Neural cell (in vitro differentiated cells): ENCODE data around the gene IFT81. TPM values are rescaled to one million over a fixed set of nuclear protein-coding genes. Genes with fewer than 3 reads are reported as not detected.
A peak's percentile ranks its signal among the peaks of the same experiment; 100 is the strongest.

Experiments used
- H2AFZ ChIP-seq: fragments of 200-600, 300-800 bp; sonication (generic), shearing (Covaris generic); 2 replicates; pipeline ENCODE4 v1.6.0; 2014; ENCODE audit warnings: low read depth, mild to moderate bottlenecking, antibody characterized with exemption, low read length, moderate library complexity
- H3F3A ChIP-seq: fragments of 200-600 bp; shearing (Covaris generic); 2 replicates; pipeline ENCODE4 v1.6.1; 2016; ENCODE audit warnings: mild to moderate bottlenecking, moderate library complexity, mixed read lengths, antibody characterized with exemption, low read length; ENCODE audit not compliant: insufficient read depth, poor library complexity, severe bottlenecking
- H3K27ac ChIP-seq: fragments of 200-600, 300-800 bp; sonication (generic), shearing (Covaris generic); 2 replicates; pipeline ENCODE4 v1.5.1; 2014; ENCODE audit warnings: mild to moderate bottlenecking, low read length, moderate library complexity
- H3K27me3 ChIP-seq: fragments of 300-800, 200-600 bp; sonication (generic), shearing (Covaris generic); 2 replicates; pipeline ENCODE4 v1.6.0; 2014; ENCODE audit warnings: mild to moderate bottlenecking, low read depth, low read length, moderate library complexity; ENCODE audit not compliant: insufficient read depth
- H3K36me3 ChIP-seq: fragments of 300-800, 200-600 bp; sonication (generic), shearing (Covaris generic); 2 replicates; pipeline ENCODE4 v1.5.1; 2014; ENCODE audit warnings: mild to moderate bottlenecking, antibody characterized with exemption, low read length, moderate library complexity; ENCODE audit not compliant: insufficient read depth
- H3K4me2 ChIP-seq: fragments of 300-800, 200-600 bp; sonication (generic), shearing (Covaris generic); 2 replicates; pipeline ENCODE4 v1.6.0; 2014; ENCODE audit warnings: mild to moderate bottlenecking, low read length
- H3K4me3 ChIP-seq: fragments of 300-800, 200-600 bp; sonication (generic), shearing (Covaris generic); 2 replicates; pipeline ENCODE4 v1.5.1; 2014; ENCODE audit warnings: mild to moderate bottlenecking, low read length, moderate library complexity
- H3K79me2 ChIP-seq: fragments of 200-600 bp; shearing (Covaris generic); replicated peaks from 2 replicates; pipeline ENCODE4 v1.6.0; 2014; ENCODE audit warnings: mild to moderate bottlenecking, low read length, moderate library complexity; ENCODE audit not compliant: insufficient read depth
- H3K9ac ChIP-seq: fragments of 300-800, 200-600 bp; sonication (generic), shearing (Covaris generic); 2 replicates; pipeline ENCODE4 v1.6.1; 2016; ENCODE audit warnings: mild to moderate bottlenecking, low read length, mixed read lengths
- H3K9me2 ChIP-seq: fragments of 200-600 bp; shearing (Covaris generic); 2 replicates; pipeline ENCODE4 v1.6.1; 2016; ENCODE audit warnings: mild to moderate bottlenecking, low read length, mixed read lengths; ENCODE audit not compliant: insufficient read depth
- H3K9me3 ChIP-seq: fragments of 200-600, 300-800 bp; sonication (generic), shearing (Covaris generic); 2 replicates; pipeline ENCODE4 v1.6.1; 2016; ENCODE audit warnings: mild to moderate bottlenecking, mixed run types, low read length, moderate library complexity, mixed read lengths
- H4K20me1 ChIP-seq: fragments of 200-600 bp; shearing (Covaris generic); 2 replicates; pipeline ENCODE4 v1.6.1; 2016; ENCODE audit warnings: mild to moderate bottlenecking, mixed run types; ENCODE audit not compliant: insufficient read depth
- EP300 ChIP-seq: fragments of 450-650 bp; conservative IDR thresholded peaks from 2 replicates; pipeline ENCODE4 v1.6.1; 2014; ENCODE audit warnings: antibody characterized with exemption, mild to moderate bottlenecking, moderate library complexity; ENCODE audit not compliant: poor library complexity, severe bottlenecking
- EZH2 ChIP-seq: fragments of 200-600, 300-800 bp; shearing (Covaris generic), sonication (generic); IDR thresholded peaks from 2 replicates; pipeline ENCODE4 v1.6.1; 2014; ENCODE audit warnings: antibody characterized with exemption, low read length, borderline replicate concordance, mild to moderate bottlenecking; ENCODE audit not compliant: insufficient read depth, poor library complexity, severe bottlenecking
- MXI1 ChIP-seq: fragments of 450-650 bp; conservative IDR thresholded peaks from 2 replicates; pipeline ENCODE4 v1.6.1; 2014; ENCODE audit warnings: antibody characterized with exemption, mild to moderate bottlenecking; ENCODE audit not compliant: poor library complexity, severe bottlenecking
- POLR2AphosphoS5 ChIP-seq: IDR thresholded peaks from 2 replicates; pipeline ENCODE4 v1.6.1; 2012
- RAD21 ChIP-seq: fragments of 450-650 bp; conservative IDR thresholded peaks from 2 replicates; pipeline ENCODE4 v1.6.1; 2014; ENCODE audit warnings: antibody characterized with exemption, mild to moderate bottlenecking, moderate library complexity
- SMC3 ChIP-seq: fragments of 450-650 bp; conservative IDR thresholded peaks from 2 replicates; pipeline ENCODE4 v1.6.1; 2014; ENCODE audit warnings: antibody characterized with exemption, mild to moderate bottlenecking, moderate library complexity; ENCODE audit not compliant: poor library complexity
- TAF1 ChIP-seq: IDR thresholded peaks from 2 replicates; pipeline ENCODE4 v1.6.1; 2012; ENCODE audit warnings: low read depth
- polyA minus RNA-seq: library from RNA; depleted of rRNA, polyadenylated mRNA; stranded (reverse); fragments of >200 nt; gene quantifications from 2 replicates; pipeline ENCODE4 v1.2.3, GENCODE V29; 2014
- polyA plus RNA-seq: library from polyadenylated mRNA; depleted of rRNA; stranded (reverse); fragments of >200 nt; gene quantifications from 2 replicates; pipeline ENCODE4 v1.2.3, GENCODE V29; 2014
- TF ChIP-seq, protein P1 (sequence below): fragments of 450-650 bp; IDR thresholded peaks from 2 replicates; pipeline ENCODE4 v1.5.1; 2014; ENCODE audit warnings: antibody characterized with exemption, mild to moderate bottlenecking, moderate library complexity; ENCODE audit not compliant: poor library complexity, severe bottlenecking
- TF ChIP-seq, protein P2 (sequence below): IDR thresholded peaks from 2 replicates; pipeline ENCODE4 v1.6.1; 2012; ENCODE audit warnings: borderline replicate concordance

Gene IFT81
- 108 and 120 TPM in 2 replicates for polyA plus RNA-seq
- polyA minus RNA-seq, result 112 and 124 TPM in 2 replicates

GRCh38 chr12:110124269-110124995, at the start of gene IFT81:
TSS of gene IFT81 (plus strand) at chr12:110124357. CDS start at chr12:110127381, 3,024 bp downstream.
- Histone ChIP-seq H3K9me2 (no peaks in the 10 kb centered on the region), H3K27ac (peak within 1 kb of the TSS; percentile 96), H3K36me3 (no peaks in the 10 kb centered on the region), H3F3A (no peaks in the 10 kb centered on the region), H3K9me3 (no peaks in the 10 kb centered on the region), H3K4me3 (peak within 1 kb of the TSS; percentile 87), H3K27me3 (no peaks in the 10 kb centered on the region), H2AFZ (peak within 1 kb of the TSS; percentile 98), H3K4me2 (peak within 1 kb of the TSS; percentile 46), H3K79me2 (peaks cover 31% of the 10 kb centered on the region), H3K9ac (peak within 1 kb of the TSS; percentile 99), H4K20me1 (no peaks in the 10 kb centered on the region)
- peak; percentile 43 for TF ChIP-seq SMC3
- TF ChIP-seq, protein P1, sequence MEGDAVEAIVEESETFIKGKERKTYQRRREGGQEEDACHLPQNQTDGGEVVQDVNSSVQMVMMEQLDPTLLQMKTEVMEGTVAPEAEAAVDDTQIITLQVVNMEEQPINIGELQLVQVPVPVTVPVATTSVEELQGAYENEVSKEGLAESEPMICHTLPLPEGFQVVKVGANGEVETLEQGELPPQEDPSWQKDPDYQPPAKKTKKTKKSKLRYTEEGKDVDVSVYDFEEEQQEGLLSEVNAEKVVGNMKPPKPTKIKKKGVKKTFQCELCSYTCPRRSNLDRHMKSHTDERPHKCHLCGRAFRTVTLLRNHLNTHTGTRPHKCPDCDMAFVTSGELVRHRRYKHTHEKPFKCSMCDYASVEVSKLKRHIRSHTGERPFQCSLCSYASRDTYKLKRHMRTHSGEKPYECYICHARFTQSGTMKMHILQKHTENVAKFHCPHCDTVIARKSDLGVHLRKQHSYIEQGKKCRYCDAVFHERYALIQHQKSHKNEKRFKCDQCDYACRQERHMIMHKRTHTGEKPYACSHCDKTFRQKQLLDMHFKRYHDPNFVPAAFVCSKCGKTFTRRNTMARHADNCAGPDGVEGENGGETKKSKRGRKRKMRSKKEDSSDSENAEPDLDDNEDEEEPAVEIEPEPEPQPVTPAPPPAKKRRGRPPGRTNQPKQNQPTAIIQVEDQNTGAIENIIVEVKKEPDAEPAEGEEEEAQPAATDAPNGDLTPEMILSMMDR, result no peak
- TF ChIP-seq MXI1, result peak; percentile 55
- TF ChIP-seq EP300, result peak; percentile 62
- TF ChIP-seq, protein P2, sequence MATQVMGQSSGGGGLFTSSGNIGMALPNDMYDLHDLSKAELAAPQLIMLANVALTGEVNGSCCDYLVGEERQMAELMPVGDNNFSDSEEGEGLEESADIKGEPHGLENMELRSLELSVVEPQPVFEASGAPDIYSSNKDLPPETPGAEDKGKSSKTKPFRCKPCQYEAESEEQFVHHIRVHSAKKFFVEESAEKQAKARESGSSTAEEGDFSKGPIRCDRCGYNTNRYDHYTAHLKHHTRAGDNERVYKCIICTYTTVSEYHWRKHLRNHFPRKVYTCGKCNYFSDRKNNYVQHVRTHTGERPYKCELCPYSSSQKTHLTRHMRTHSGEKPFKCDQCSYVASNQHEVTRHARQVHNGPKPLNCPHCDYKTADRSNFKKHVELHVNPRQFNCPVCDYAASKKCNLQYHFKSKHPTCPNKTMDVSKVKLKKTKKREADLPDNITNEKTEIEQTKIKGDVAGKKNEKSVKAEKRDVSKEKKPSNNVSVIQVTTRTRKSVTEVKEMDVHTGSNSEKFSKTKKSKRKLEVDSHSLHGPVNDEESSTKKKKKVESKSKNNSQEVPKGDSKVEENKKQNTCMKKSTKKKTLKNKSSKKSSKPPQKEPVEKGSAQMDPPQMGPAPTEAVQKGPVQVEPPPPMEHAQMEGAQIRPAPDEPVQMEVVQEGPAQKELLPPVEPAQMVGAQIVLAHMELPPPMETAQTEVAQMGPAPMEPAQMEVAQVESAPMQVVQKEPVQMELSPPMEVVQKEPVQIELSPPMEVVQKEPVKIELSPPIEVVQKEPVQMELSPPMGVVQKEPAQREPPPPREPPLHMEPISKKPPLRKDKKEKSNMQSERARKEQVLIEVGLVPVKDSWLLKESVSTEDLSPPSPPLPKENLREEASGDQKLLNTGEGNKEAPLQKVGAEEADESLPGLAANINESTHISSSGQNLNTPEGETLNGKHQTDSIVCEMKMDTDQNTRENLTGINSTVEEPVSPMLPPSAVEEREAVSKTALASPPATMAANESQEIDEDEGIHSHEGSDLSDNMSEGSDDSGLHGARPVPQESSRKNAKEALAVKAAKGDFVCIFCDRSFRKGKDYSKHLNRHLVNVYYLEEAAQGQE, result peak; percentile 72
- TF ChIP-seq TAF1, result peak; percentile 88
- TF ChIP-seq RAD21, result peak; percentile 31
- no peak for TF ChIP-seq EZH2
- TF ChIP-seq POLR2AphosphoS5, result peak; percentile 97

GRCh38 chr12:110075880-110076279, 48.3 kb upstream of the IFT81 start:
- H3K79me2 ChIP-seq, result no peaks in the 10 kb centered on the region
- no peaks in the 10 kb centered on the region for H3K9me3 ChIP-seq
- no peaks in the 10 kb centered on the region for H3K9me2 ChIP-seq
- no peaks in the 10 kb centered on the region for H3F3A ChIP-seq
- H3K4me2 ChIP-seq, result no peak overlapping the region
- no peaks in the 10 kb centered on the region for H4K20me1 ChIP-seq
- H2AFZ ChIP-seq, result no peak overlapping the region
- no peaks in the 10 kb centered on the region for H3K27me3 ChIP-seq
- H3K27ac ChIP-seq, result no peak overlapping the region
- no peak for TF ChIP-seq POLR2AphosphoS5
- TF ChIP-seq MXI1, result no peak
- TF ChIP-seq SMC3, result no peak
- TF ChIP-seq EZH2, result no peak
- TF ChIP-seq, protein P2, result no peak
- TF ChIP-seq, protein P1, result no peak
- H3K36me3 ChIP-seq, result no peaks in the 10 kb centered on the region
- no peak overlapping the region for H3K4me3 ChIP-seq
- no peak overlapping the region for H3K9ac ChIP-seq
